ENCODE results near the gene EVL. TPM values are rescaled to one million over a fixed set of nuclear protein-coding genes. Genes with fewer than 3 reads are reported as not detected.

EVL gene
- total and polyA plus RNA-seq, 10 of the 15 experiments (the other 5 are each of a cell fraction or from before 2014, with no cell fraction given) = 11.9 to 341 (median 89.8) TPM

- Histone ChIP-seq H3K27me3 (replicated peaks in 1 of 2; ENCODE audit: control insufficient read depth in 2 of 2, insufficient read depth in 2 of 2, low read length in 1 of 2) (no peaks in the 10 kb centered on the region), H4K20me1 (ENCODE audit: control insufficient read depth, insufficient read depth) (0 out of 2 replicates have a peak, but pooled peaks cover 4% of the 10 kb centered on the region), H2AFZ (ENCODE audit: control insufficient read depth, low read depth, low read length) (no peak overlapping the region), H3K4me1 (ENCODE audit: control insufficient read depth, insufficient read depth, low read length) (peaks cover 51% of the 10 kb centered on the region), H3K36me3 (ENCODE audit: control insufficient read depth in 2 of 2, insufficient read depth in 2 of 2, low read length in 1 of 2) (peaks cover 3 to 7% of the 10 kb centered on the region in 2 experiments; a peak in 3 of 4 replicates), H3K27ac (ENCODE audit: control insufficient read depth, insufficient read depth) (no peak overlapping the region), H3K4me2 (ENCODE audit: control insufficient read depth, insufficient read depth) (no peak overlapping the region), H3K4me3 (no peak overlapping the region), H3K9me3 (replicated peaks; ENCODE audit: control insufficient read depth, insufficient read depth, low read length) (no peaks in the 10 kb centered on the region), H3K9ac (ENCODE audit: control insufficient read depth, insufficient read depth, low read length) (no peak overlapping the region), H3K79me2 (ENCODE audit: control insufficient read depth, insufficient read depth, low read length) (peaks cover 66% of the 10 kb centered on the region)
- in situ Hi-C loops (cut with MboI) (no loop called here), intact Hi-C loops (cut with micrococcal nuclease; ENCODE audit: unreplicated experiment) (no loop called here)
- RAD21 ChIA-PET (ENCODE audit: unreplicated experiment) = interaction anchor here (1.0 to 5.2 kb wide), 2 partner anchors 12 to 94 kb away, joined by 3 to 33 read pairs; partner anchors contain the start of gene EVL
- BruUV-seq (replicated peaks) = no TSS peak
- CTCF ChIA-PET = interaction anchor here (1.8 to 12.8 kb wide), 4 partner anchors 22 to 115 kb away, joined by 4 to 156 read pairs (median 98); no protein-coding TSS in a partner anchor
- FAIRE-seq = no peak
- DNase-seq (ENCODE audit: low read depth, low spot score) = no peak
- 90% methylated on average over 9 of the region's 9 CpGs for WGBS (ENCODE audit: insufficient coverage, insufficient replicate concordance, low lambda C conversion rate, missing lambda C conversion rate)
- SMC1A ChIA-PET (ENCODE audit: uncharacterized antibody, unreplicated experiment) = interaction anchor here (0.9 to 1.3 kb wide), 3 partner anchors 30 to 94 kb away, joined by 3 read pairs; no protein-coding TSS in a partner anchor
- POLR2A ChIA-PET = interaction anchor here (7.0 kb wide), 1 partner anchor 14 kb away, joined by 51 read pairs; the partner anchor contains the start of gene EVL
- no peak for ATAC-seq
- TF ChIP-seq KLF5 (IDR thresholded peaks at IDR 0.05; ENCODE audit: partially characterized antibody) (no peak), ZNF687 (IDR thresholded peaks at IDR 0.05) (no peak), ETV6 (conservative IDR thresholded peaks at IDR 0.05 in 1 of 2, IDR thresholded peaks at IDR 0.05 in 1 of 2; ENCODE audit: borderline replicate concordance in 1 of 2, low read depth in 1 of 2) (no peak), SMAD5 (IDR thresholded peaks at IDR 0.05; ENCODE audit: low read depth) (no peak), SREBF1 (IDR thresholded peaks at IDR 0.05; ENCODE audit: low read length) (no peak), ESRRA (IDR thresholded peaks at IDR 0.05; ENCODE audit: low read length) (no peak), REST (IDR thresholded peaks at IDR 0.05; ENCODE audit: low read depth, low read length) (no peak), HSF1 (IDR thresholded peaks at IDR 0.05; ENCODE audit: low read depth, low read length) (no peak), CEBPB (IDR thresholded peaks at IDR 0.05; ENCODE audit: borderline replicate concordance in 1 of 2, low read depth in 2 of 2, low read length in 2 of 2) (no peak), BHLHE40 (IDR thresholded peaks at IDR 0.05; ENCODE audit: borderline replicate concordance in 1 of 2, low read depth in 2 of 2, low read length in 1 of 2) (no peak), POLR2A (IDR thresholded peaks at IDR 0.05; ENCODE audit: low read depth, low read length) (no peak), RAD21 (IDR thresholded peaks at IDR 0.05; ENCODE audit: insufficient read depth, low read depth, low read length) (no peak), ELK1 (IDR thresholded peaks at IDR 0.05; ENCODE audit: low read depth, low read length) (no peak), FOXK2 (IDR thresholded peaks at IDR 0.05) (no peak)
Measured at GRCh38 chr14:100077441-100077840, 12.2 kb downstream of the EVL start.

Data from GM12878 (cell line).